ENCODE results near the gene KDM1B. TPM values are rescaled to one million over a fixed set of nuclear protein-coding genes. Genes with fewer than 3 reads are reported as not detected.

Gene KDM1B
- total and polyA plus RNA-seq, 2 of the 8 experiments (the other 6 are each of a cell fraction or from before 2014, with no cell fraction given) = 3.7 to 7.5 TPM

GRCh38 chr6:18234564-18234963, 79.3 kb downstream of the KDM1B start:
- no peak for TF ChIP-seq RBBP5 (IDR thresholded peaks at IDR 0.05; ENCODE audit: borderline replicate concordance, low read depth, low read length)
- no peak for TF ChIP-seq ATF2 (IDR thresholded peaks at IDR 0.05; ENCODE audit: low read length)
- Histone ChIP-seq H3K56ac (replicated peaks; ENCODE audit: insufficient read length, low read depth, low read length) (no peak overlapping the region), H3K4me2 (ENCODE audit: insufficient read depth in 1 of 2, low read depth in 2 of 2, low read length in 2 of 2) (no peak overlapping the region), H4K91ac (replicated peaks; ENCODE audit: insufficient read length, low read length) (no peak overlapping the region), H3K4me3 (ENCODE audit: extremely low read depth in 1 of 4, insufficient read depth in 2 of 4, low read depth in 3 of 4, low read length in 4 of 4) (no peak overlapping the region), H2AFZ (ENCODE audit: low read length) (no peak overlapping the region), H3K27ac (ENCODE audit: low read depth, low read length) (no peak overlapping the region), H3K27me3 (replicated peaks in 1 of 4; ENCODE audit: control insufficient read depth in 3 of 4, extremely low read depth in 1 of 4, insufficient read depth in 3 of 4, low read length in 3 of 4) (no peaks in the 10 kb centered on the region), H3K14ac (ENCODE audit: insufficient read length) (no peak overlapping the region), H2BK20ac (ENCODE audit: low read length) (no peak overlapping the region), H3K9me3 (ENCODE audit: insufficient read depth in 2 of 2, low read depth in 1 of 2, low read length in 1 of 2) (peaks cover 0 to 7% of the 10 kb centered on the region in 2 experiments; a peak in 3 of 4 replicates), H3K18ac (ENCODE audit: extremely low read depth, low read length) (no peak overlapping the region), H3K79me1 (ENCODE audit: low read depth, low read length) (no peaks in the 10 kb centered on the region), H2BK12ac (ENCODE audit: low read depth, low read length) (no peak overlapping the region), H2AK5ac (ENCODE audit: low read depth, low read length) (no peak overlapping the region), H3K23ac (ENCODE audit: insufficient read length) (no peak overlapping the region), H3K4me1 (replicated peaks in 1 of 4; ENCODE audit: control insufficient read depth in 3 of 4, insufficient read depth in 4 of 4, low read length in 3 of 4) (no peaks in the 10 kb centered on the region), H4K20me1 (replicated peaks in 1 of 2; ENCODE audit: control insufficient read depth in 1 of 2, insufficient read depth in 2 of 2, low read length in 2 of 2) (peaks cover 0 to 3% of the 10 kb centered on the region in 2 experiments), H4K8ac (ENCODE audit: extremely low read depth, insufficient read depth, low read length) (no peak overlapping the region), H2BK5ac (ENCODE audit: low read depth, low read length) (no peak overlapping the region), H3K4ac (replicated peaks; ENCODE audit: insufficient read length, low read depth, low read length) (no peak overlapping the region), H2BK120ac (replicated peaks; ENCODE audit: low read depth, low read length) (no peak overlapping the region), H3K36me3 (ENCODE audit: control insufficient read depth in 2 of 4, insufficient read depth in 4 of 4, low read length in 3 of 4) (peaks cover 7 to 66% (median 45%) of the 10 kb centered on the region in 4 experiments), H4K5ac (ENCODE audit: insufficient read length, low read depth, low read length) (no peak overlapping the region), H2BK15ac (ENCODE audit: low read length) (no peak overlapping the region), H3K79me2 (ENCODE audit: control insufficient read depth in 1 of 2, insufficient read depth in 2 of 2, low read length in 2 of 2) (peaks cover 0 to 62% of the 10 kb centered on the region in 2 experiments; a peak in 2 of 4 replicates), H3K23me2 (ENCODE audit: low read depth, low read length) (no peaks in the 10 kb centered on the region), H3K9ac (replicated peaks in 1 of 4; ENCODE audit: extremely low read depth in 1 of 4, low read depth in 3 of 4, low read length in 3 of 4) (no peak overlapping the region)
- FAIRE-seq (no peak), DNase-seq (ENCODE audit: low read depth in 1 of 2, low spot score in 2 of 2) (no peak)
- ChIA-PET CTCF (ENCODE audit: partially characterized antibody) (no interaction called here), POLR2A (ENCODE audit: partially characterized antibody) (interaction anchor here (0.7 to 1.5 kb wide), 3 partner anchors 9 to 115 kb away, joined by 3 read pairs; no protein-coding TSS in a partner anchor)
- WGBS, 2 experiments (ENCODE audit: extremely low coverage in 1 of 2, insufficient coverage in 1 of 2, insufficient read length in 1 of 2, insufficient replicate concordance in 2 of 2, low coverage in 1 of 2, low lambda C conversion rate in 2 of 2, missing lambda C conversion rate in 1 of 2) = 90% methylated on average over 1 of the region's 1 CpG; no CpG with 5 or more reads in 1 of the 2 experiments
